K562 (cell line): Measurements from ENCODE around the gene SLC9A1. TPM values are rescaled to one million over a fixed set of nuclear protein-coding genes. Genes with fewer than 3 reads are reported as not detected.

Experiments
- ATAC-seq: fragments of 200-7000 bp; cut with Tn5 transposase; 3 replicates; pipeline ENCODE4 v1.9.1; 2020; ENCODE audit warnings: moderate library complexity
- BruUV-seq: library from RNA; stranded (reverse); fragments of 400-500 nt; replicated peaks from 2 replicates; lab custom pipeline; 2021; lab: Mats Ljungman, UMichigan
- CTCF ChIA-PET: fragments of 300-600 bp; formaldehyde crosslinking; extraction: SDS; loops from one replicate; lab custom pipeline; 2021; ENCODE audit warnings: low intra/inter-chr PET ratio; lab: Yijun Ruan, JAX
- POLR2A ChIA-PET: fragments of 300-600, 350-650 bp; sonication (Branson Sonifier 250); formaldehyde crosslinking; extraction: SDS; loops from one replicate; lab custom pipeline; 2021; ENCODE audit warnings: antibody characterized with exemption, inconsistent platforms; lab: Yijun Ruan, JAX
- DNase-seq, 4 experiments: peaks; one replicate each; pipeline versions ENCODE4 v3.0.0 to v3.0.0-alpha.2; 2011 to 2018; ENCODE audit warnings: low spot score in 3 of 4, mixed read lengths in 3 of 4; ENCODE audit errors: extremely low read depth in 1 of 4
- FAIRE-seq: peaks from 2 replicates; lab custom pipeline; 2011; peaks lifted over from hg19 to GRCh38; lab: Jason Lieb, UNC
- H2AFZ ChIP-seq: 2 replicates; pipeline ENCODE4 v1.6.0; 2011; ENCODE audit warnings: low read depth, low read length, control low read depth, inconsistent platforms
- H3K27ac ChIP-seq: fragments of 200-600 bp; 3 replicates; pipeline ENCODE4 v1.8.0; 2011; ENCODE audit warnings: low read depth, mild to moderate bottlenecking, control low read depth, inconsistent platforms, low read length, moderate library complexity, mixed read lengths; ENCODE audit errors: extremely low read depth
- H3K27me3 ChIP-seq, 2 experiments: fragments of 300-600 bp in 1 of 2; 2 replicates in 1 of 2; 3 replicates in 1 of 2; pipeline versions ENCODE4 v1.6.0 to v1.8.0; 2011; ENCODE audit warnings: inconsistent platforms in 2 of 2, low read length in 2 of 2, mild to moderate bottlenecking in 1 of 2, mixed read lengths in 1 of 2, moderate library complexity in 1 of 2; ENCODE audit not compliant: control insufficient read depth in 2 of 2, insufficient read depth in 2 of 2
- H3K36me3 ChIP-seq: fragments of 300-600 bp; 3 replicates; pipeline ENCODE4 v1.8.0; 2011; ENCODE audit warnings: mild to moderate bottlenecking, low read length, inconsistent platforms; ENCODE audit not compliant: control insufficient read depth, insufficient read depth
- H3K4me1 ChIP-seq, 2 experiments: fragments of 200-600 bp in 1 of 2; replicated peaks in 1 of 2; 2 replicates in 1 of 2; 3 replicates in 1 of 2; pipeline versions ENCODE4 v1.5.1 to v1.8.0; 2011; ENCODE audit warnings: inconsistent platforms in 2 of 2, low read length in 2 of 2, mild to moderate bottlenecking in 1 of 2, mixed read lengths in 1 of 2, moderate library complexity in 1 of 2; ENCODE audit not compliant: control insufficient read depth in 2 of 2, insufficient read depth in 2 of 2
- H3K4me2 ChIP-seq: 2 replicates; pipeline ENCODE4 v1.6.1; 2011; ENCODE audit warnings: low read length, control low read depth, inconsistent platforms, mixed read lengths; ENCODE audit not compliant: insufficient read depth
- H3K4me3 ChIP-seq: fragments of 200-600 bp; sonication (generic), shearing (Covaris generic); 2 replicates; pipeline ENCODE4 v1.5.1; 2016; ENCODE audit warnings: control low read depth, inconsistent platforms
- H3K79me2 ChIP-seq: fragments of 200-600 bp; 3 replicates; pipeline ENCODE4 v1.8.0; 2011; ENCODE audit warnings: low read length, inconsistent platforms; ENCODE audit not compliant: control insufficient read depth, insufficient read depth
- H3K9ac ChIP-seq, 2 experiments: 2 replicates each; pipeline versions ENCODE4 v1.6.0 to v1.6.1; 2011; ENCODE audit warnings: low read depth in 2 of 2, low read length in 2 of 2, control low read depth in 1 of 2, inconsistent platforms in 1 of 2, mild to moderate bottlenecking in 1 of 2, mixed read lengths in 1 of 2; ENCODE audit not compliant: insufficient read depth in 1 of 2
- H3K9me1 ChIP-seq: one replicate; pipeline ENCODE4 v1.6.0; 2011; ENCODE audit warnings: inconsistent platforms, mild to moderate bottlenecking, low read length, moderate library complexity; ENCODE audit not compliant: control insufficient read depth, insufficient read depth
- H3K9me3 ChIP-seq: replicated peaks from 2 replicates; pipeline ENCODE4 v1.5.1; 2011; ENCODE audit warnings: low read depth, low read length, inconsistent platforms; ENCODE audit not compliant: control insufficient read depth, insufficient read depth
- H4K20me1 ChIP-seq: replicated peaks from 2 replicates; pipeline ENCODE4 v1.6.1; 2011; ENCODE audit warnings: low read length, inconsistent platforms, mixed read lengths; ENCODE audit not compliant: control insufficient read depth, insufficient read depth
- MYBL2 ChIP-seq, 2 experiments: fragments of 450-650 bp in 1 of 2; sonication (generic) in 1 of 2; formaldehyde crosslinking in 1 of 2; IDR thresholded peaks; 2 replicates each; pipeline versions ENCODE4 v1.6.1 to v1.8.1; 2017 to 2022; ENCODE audit warnings: borderline replicate concordance in 1 of 2, inconsistent platforms in 1 of 2, low read depth in 1 of 2, mild to moderate bottlenecking in 1 of 2, missing genetic modification reagents in 1 of 2, moderate library complexity in 1 of 2
- POLR2G ChIP-seq: fragments of 200-400 bp; formaldehyde crosslinking; IDR thresholded peaks from 2 replicates; pipeline ENCODE4 v1.6.1; 2017; ENCODE audit warnings: low read depth, mild to moderate bottlenecking, antibody characterized with exemption, low read length, moderate library complexity
- WGBS: fragments of 100-300 bp; shearing (Covaris generic); methylation state at CpG from one replicate; pipeline ENCODE4 v1.1.6; 2016; ENCODE audit warnings: low coverage, mixed read lengths; ENCODE audit not compliant: insufficient coverage; ENCODE audit errors: missing lambda C conversion rate; 5-methylcytosine and 5-hydroxymethylcytosine counted together
- in situ Hi-C: fragments of 300-500 bp; cut with MboI; formaldehyde crosslinking; loops from 4 replicates; pipeline ENCODE4 v1.15.0; 2018; ENCODE audit warnings: inconsistent platforms, mixed read lengths
- intact Hi-C: fragments of 100-400 bp; cut with micrococcal nuclease; formaldehyde crosslinking; loops from 2 replicates; pipeline ENCODE4 v1.14.2; 2022
- polyA plus RNA-seq, 8 experiments: library from polyadenylated mRNA; depleted of rRNA in 4 of 8; stranded (reverse) in 5 of 8; unstranded in 3 of 8; fragments of >200 nt; fragmentation: Nextera tagmentation in 2 of 8; fragmentation: Illumina TruSeq in 1 of 8; extraction: Ambion mirVana in 2 of 8; extraction: Trizol in 1 of 8; gene quantifications; 2 replicates each; pipeline versions ENCODE4 v1.2.1 to v1.2.3, GENCODE V29; 2011 to 2014; ENCODE audit warnings: inconsistent platforms in 1 of 8, missing spikeins in 1 of 8
- total RNA-seq, 7 experiments: library from RNA; depleted of rRNA in 6 of 7; stranded (reverse); fragments of >200 nt in 6 of 7; fragmentation: Illumina TruSeq in 2 of 7; extraction: Trizol in 2 of 7; gene quantifications; 2 replicates each; pipeline versions ENCODE4 v1.2.1 to v1.2.3, GENCODE V29; 2011 to 2021; ENCODE audit warnings: low replicate concordance in 1 of 7
- TF ChIP-seq, protein P1 (sequence below), 3 experiments: IDR thresholded peaks in 2 of 3; conservative IDR thresholded peaks in 1 of 3; 2 replicates each; pipeline ENCODE4 v1.5.1; 2011 to 2012; ENCODE audit warnings: low read length in 3 of 3, mild to moderate bottlenecking in 3 of 3, control low read depth in 2 of 3, improper control_type of control experiment in 1 of 3, inconsistent platforms in 1 of 3, low read depth in 1 of 3, mixed read lengths in 1 of 3, moderate library complexity in 1 of 3; ENCODE audit not compliant: insufficient read depth in 2 of 3

SLC9A1 gene
- total and polyA plus RNA-seq, 9 of the 15 experiments (the other 6 are each of a cell fraction or from before 2014, with no cell fraction given): 0.59 to 14.4 (median 2.0) TPM

- DNase-seq: no peak
- Histone ChIP-seq H3K9ac (no peak overlapping the region), H3K79me2 (no peaks in the 10 kb centered on the region), H3K9me1 (no peaks in the 10 kb centered on the region), H4K20me1 (no peaks in the 10 kb centered on the region), H3K27ac (no peak overlapping the region), H3K4me2 (no peak overlapping the region), H3K36me3 (no peaks in the 10 kb centered on the region), H2AFZ (no peak overlapping the region; the same call in 1 of the 2 replicates), H3K27me3 (no peaks in the 10 kb centered on the region; a peak in 2 of 5 replicates), H3K9me3 (no peaks in the 10 kb centered on the region), H3K4me3 (no peak overlapping the region), H3K4me1 (peaks cover 18 to 24% of the 10 kb centered on the region in 2 experiments)
- FAIRE-seq: no peak
- in situ Hi-C loops (loop anchor here (5.0 kb wide), 2 partner anchors 48 to 98 kb away; no protein-coding TSS in a partner anchor), intact Hi-C loops (no loop called here)
- TF ChIP-seq, protein P1, sequence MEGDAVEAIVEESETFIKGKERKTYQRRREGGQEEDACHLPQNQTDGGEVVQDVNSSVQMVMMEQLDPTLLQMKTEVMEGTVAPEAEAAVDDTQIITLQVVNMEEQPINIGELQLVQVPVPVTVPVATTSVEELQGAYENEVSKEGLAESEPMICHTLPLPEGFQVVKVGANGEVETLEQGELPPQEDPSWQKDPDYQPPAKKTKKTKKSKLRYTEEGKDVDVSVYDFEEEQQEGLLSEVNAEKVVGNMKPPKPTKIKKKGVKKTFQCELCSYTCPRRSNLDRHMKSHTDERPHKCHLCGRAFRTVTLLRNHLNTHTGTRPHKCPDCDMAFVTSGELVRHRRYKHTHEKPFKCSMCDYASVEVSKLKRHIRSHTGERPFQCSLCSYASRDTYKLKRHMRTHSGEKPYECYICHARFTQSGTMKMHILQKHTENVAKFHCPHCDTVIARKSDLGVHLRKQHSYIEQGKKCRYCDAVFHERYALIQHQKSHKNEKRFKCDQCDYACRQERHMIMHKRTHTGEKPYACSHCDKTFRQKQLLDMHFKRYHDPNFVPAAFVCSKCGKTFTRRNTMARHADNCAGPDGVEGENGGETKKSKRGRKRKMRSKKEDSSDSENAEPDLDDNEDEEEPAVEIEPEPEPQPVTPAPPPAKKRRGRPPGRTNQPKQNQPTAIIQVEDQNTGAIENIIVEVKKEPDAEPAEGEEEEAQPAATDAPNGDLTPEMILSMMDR (IDR thresholded peaks at IDR 0.05 in 2 of 3, conservative IDR thresholded peaks at IDR 0.05 in 1 of 3; ENCODE audit: insufficient read depth in 2 of 3, low read depth in 1 of 3, low read length in 3 of 3): peak in 2 of 3 experiments; percentile 9 to 27; a peak in 2 of 6 replicates
- TF ChIP-seq MYBL2 (IDR thresholded peaks at IDR 0.05; ENCODE audit: low read depth) (no peak), MYBL2 (CRISPR knock-in tag; IDR thresholded peaks at IDR 0.05; ENCODE audit: borderline replicate concordance) (no peak), POLR2G (no peak)
- CTCF ChIA-PET: interaction anchor here (0.7 to 9.5 kb wide), 5 partner anchors 41 to 516 kb away, joined by 3 to 227 read pairs (median 5); no protein-coding TSS in a partner anchor
- no peak for ATAC-seq
- BruUV-seq: no TSS peak
- WGBS: 6% methylated on average over 2 of the region's 2 CpGs
- POLR2A ChIA-PET: interaction anchor here (0.6 to 3.4 kb wide), 2 partner anchors 50 to 51 kb away, joined by 3 to 16 read pairs; no protein-coding TSS in a partner anchor
These were observed 59.3 kb downstream of the SLC9A1 start for GRCh38 chr1:27095576-27095975.
